Activated T-cell treated with anti-CD3 and anti-CD28 coated beads, Interleukin-2, amount 50 U/mL, for 72 hours (primary cell): Measurements from ENCODE around the gene CCDC183. TPM values are rescaled to one million over a fixed set of nuclear protein-coding genes. Genes with fewer than 3 reads are reported as not detected.

Experiments used
- ATAC-seq, 2 donors: fragments of 150-1000 bp; cut with Tn5 transposase; replicated peaks in 1 of 2; 2 replicates each; pipeline ENCODE4 v1.10.0; 2021; ENCODE audit warnings: moderate library complexity in 2 of 2, mild to moderate bottlenecking in 1 of 2
- DNase-seq, 2 donors: peaks; one replicate each; pipeline ENCODE4 v3.0.0; 2021 to 2022; ENCODE audit warnings: mixed read lengths in 1 of 2
- H3K27ac Mint-ChIP-seq: one replicate; pipeline ENCODE4 v1.8.0; 2022; ENCODE audit warnings: mild to moderate bottlenecking, moderate library complexity, mixed read lengths
- H3K27me3 Mint-ChIP-seq: one replicate; pipeline ENCODE4 v1.8.0; 2022; ENCODE audit warnings: low read depth, mixed read lengths
- H3K36me3 Mint-ChIP-seq, 2 donors: one replicate each; pipeline ENCODE4 v1.8.0; 2022; ENCODE audit warnings: mixed read lengths in 2 of 2, mild to moderate bottlenecking in 1 of 2; ENCODE audit not compliant: insufficient read depth in 2 of 2
- H3K4me1 Mint-ChIP-seq: one replicate; pipeline ENCODE4 v1.8.0; 2022; ENCODE audit warnings: low read depth, mixed read lengths
- H3K4me3 Mint-ChIP-seq, 2 donors: one replicate each; pipeline ENCODE4 v1.8.0; 2022; ENCODE audit warnings: mild to moderate bottlenecking in 2 of 2, mixed read lengths in 2 of 2, moderate library complexity in 2 of 2
- H3K9me3 Mint-ChIP-seq, 2 donors: one replicate each; pipeline ENCODE4 v1.8.0; 2022; ENCODE audit warnings: mixed read lengths in 2 of 2
- total RNA-seq, 2 donors: library from RNA; stranded (reverse); gene quantifications; one replicate each; pipeline ENCODE4 v1.2.3, GENCODE V29; 2022

Gene CCDC183
- total RNA-seq, 2 donors from 2014 or later = 0.46 to 0.72 TPM

- no peaks in the 10 kb centered on the region for H3K27me3 Mint-ChIP-seq
- peaks cover 3 to 8% of the 10 kb centered on the region in 2 donors for H3K36me3 Mint-ChIP-seq
- H3K9me3 Mint-ChIP-seq = no peaks in the 10 kb centered on the region
- H3K4me3 Mint-ChIP-seq = peak overlapping the region; percentile 92 to 99
- DNase-seq (peak; percentile 91 to 94), ATAC-seq (peak; percentile 51 to 53)
- peaks cover 19% of the 10 kb centered on the region for H3K4me1 Mint-ChIP-seq
- peak overlapping the region; percentile 51 for H3K27ac Mint-ChIP-seq
Measured at GRCh38 chr9:136847826-136848392, 51.8 kb downstream of the CCDC183 start.

GRCh38 chr9:136848393-136849037, 52.4 kb downstream of the CCDC183 start:
- peak; percentile 2 to 3 for ATAC-seq
- Mint-ChIP-seq H3K4me3 (peak overlapping the region; percentile 92 to 99), H3K4me1 (peaks cover 19% of the 10 kb centered on the region), H3K27me3 (no peaks in the 10 kb centered on the region), H3K36me3 (peaks cover 3 to 8% of the 10 kb centered on the region in 2 donors), H3K9me3 (no peaks in the 10 kb centered on the region), H3K27ac (peak overlapping the region; percentile 72)
- DNase-seq = peak; percentile 58 to 65

GRCh38 chr9:136849038-136849959, 53.2 kb downstream of the CCDC183 start, which contains the start of gene PHPT1:
Gene PHPT1 (plus strand): TSS chr9:136849409. CDS start chr9:136849431, 22 bp downstream.
- H3K27me3 Mint-ChIP-seq = no peaks in the 10 kb centered on the region
- ATAC-seq = peak; percentile 84 to 86
- H3K4me1 Mint-ChIP-seq = peaks cover 19% of the 10 kb centered on the region
- peak within 1 kb of the TSS; percentile 90 for H3K27ac Mint-ChIP-seq
- peaks cover 3 to 8% of the 10 kb centered on the region in 2 donors for H3K36me3 Mint-ChIP-seq
- DNase-seq = peak; percentile 97 to 99
- H3K9me3 Mint-ChIP-seq = no peaks in the 10 kb centered on the region
- peak within 1 kb of the TSS; percentile 92 to 99 for H3K4me3 Mint-ChIP-seq

- Mint-ChIP-seq H3K36me3 (peaks cover 3 to 8% of the 10 kb centered on the region in 2 donors), H3K4me1 (peaks cover 19% of the 10 kb centered on the region), H3K4me3 (peak overlapping the region; percentile 92 to 99), H3K9me3 (no peaks in the 10 kb centered on the region), H3K27me3 (no peaks in the 10 kb centered on the region), H3K27ac (no peak overlapping the region)
- ATAC-seq = no peak
- no peak for DNase-seq
Measured at GRCh38 chr9:136849960-136850865, 54.1 kb downstream of the CCDC183 start.

GRCh38 chr9:136850866-136851775, 55.0 kb downstream of the CCDC183 start:
- Mint-ChIP-seq H3K9me3 (no peaks in the 10 kb centered on the region), H3K36me3 (peaks cover 3 to 8% of the 10 kb centered on the region in 2 donors), H3K27ac (no peak overlapping the region), H3K4me3 (peak overlapping the region; percentile 27 to 46), H3K27me3 (no peaks in the 10 kb centered on the region), H3K4me1 (peaks cover 19% of the 10 kb centered on the region)
- ATAC-seq (no peak), DNase-seq (no peak)

GRCh38 chr9:136851941-136852663, 56.0 kb downstream of the CCDC183 start, which contains the start of gene MAMDC4:
Gene MAMDC4 (plus strand): TSS chr9:136852346. CDS start chr9:136852417, 71 bp downstream.
- no peak within 1 kb of the TSS for H3K27ac Mint-ChIP-seq
- H3K9me3 Mint-ChIP-seq = no peaks in the 10 kb centered on the region

GRCh38 chr9:136852664-136853595, 56.8 kb downstream of the CCDC183 start:
- no peak for ATAC-seq
- Mint-ChIP-seq H3K4me1 (peaks cover 8% of the 10 kb centered on the region), H3K9me3 (no peaks in the 10 kb centered on the region), H3K36me3 (peaks cover 1 to 2% of the 10 kb centered on the region in 2 donors), H3K27ac (no peak overlapping the region), H3K4me3 (no peak overlapping the region), H3K27me3 (no peaks in the 10 kb centered on the region)
- peak in 1 of 2 donors; percentile 1 for DNase-seq

More at GRCh38 chr9:136851941-136852663, 56.0 kb downstream of the CCDC183 start, which contains the start of gene MAMDC4:
- peaks cover 16% of the 10 kb centered on the region for H3K4me1 Mint-ChIP-seq
- peak within 1 kb of the TSS; percentile 27 to 46 for H3K4me3 Mint-ChIP-seq
- ATAC-seq = no peak
- no peak for DNase-seq
- H3K36me3 Mint-ChIP-seq = peaks cover 3 to 4% of the 10 kb centered on the region in 2 donors
- no peaks in the 10 kb centered on the region for H3K27me3 Mint-ChIP-seq

- peak in 1 of 2 donors; percentile 1 for DNase-seq
- no peaks in the 10 kb centered on the region for H3K27me3 Mint-ChIP-seq
- no peak for ATAC-seq
- H3K27ac Mint-ChIP-seq = no peak overlapping the region
- no peak overlapping the region for H3K4me3 Mint-ChIP-seq
- H3K4me1 Mint-ChIP-seq = peaks cover 8% of the 10 kb centered on the region
- no peaks in the 10 kb centered on the region for H3K9me3 Mint-ChIP-seq
- no peaks in the 10 kb centered on the region for H3K36me3 Mint-ChIP-seq
Measured at GRCh38 chr9:136853596-136854112, 57.5 kb downstream of the CCDC183 start.

GRCh38 chr9:136854113-136854841, 58.1 kb downstream of the CCDC183 start:
- Mint-ChIP-seq H3K4me3 (no peak overlapping the region), H3K27ac (no peak overlapping the region), H3K27me3 (no peaks in the 10 kb centered on the region)

More at GRCh38 chr9:136854113-136854841, 58.1 kb downstream of the CCDC183 start:
- Mint-ChIP-seq H3K9me3 (no peaks in the 10 kb centered on the region), H3K4me1 (peaks cover 8% of the 10 kb centered on the region), H3K36me3 (no peaks in the 10 kb centered on the region)
- no peak for ATAC-seq
- DNase-seq = no peak
